GM20000 (cell line): ENCODE results near the gene HOXB1.

Experiments used
- DNase-seq: peaks from one replicate; pipeline ENCODE4 v3.0.0; 2012; ENCODE audit warnings: low spot score
- TF ChIP-seq, protein P1 (sequence below): IDR thresholded peaks from 2 replicates; pipeline ENCODE4 v1.5.1; 2012; ENCODE audit warnings: mild to moderate bottlenecking, control low read depth; ENCODE audit errors: extremely low read depth, missing control alignments

Gene HOXB1

DNA sequence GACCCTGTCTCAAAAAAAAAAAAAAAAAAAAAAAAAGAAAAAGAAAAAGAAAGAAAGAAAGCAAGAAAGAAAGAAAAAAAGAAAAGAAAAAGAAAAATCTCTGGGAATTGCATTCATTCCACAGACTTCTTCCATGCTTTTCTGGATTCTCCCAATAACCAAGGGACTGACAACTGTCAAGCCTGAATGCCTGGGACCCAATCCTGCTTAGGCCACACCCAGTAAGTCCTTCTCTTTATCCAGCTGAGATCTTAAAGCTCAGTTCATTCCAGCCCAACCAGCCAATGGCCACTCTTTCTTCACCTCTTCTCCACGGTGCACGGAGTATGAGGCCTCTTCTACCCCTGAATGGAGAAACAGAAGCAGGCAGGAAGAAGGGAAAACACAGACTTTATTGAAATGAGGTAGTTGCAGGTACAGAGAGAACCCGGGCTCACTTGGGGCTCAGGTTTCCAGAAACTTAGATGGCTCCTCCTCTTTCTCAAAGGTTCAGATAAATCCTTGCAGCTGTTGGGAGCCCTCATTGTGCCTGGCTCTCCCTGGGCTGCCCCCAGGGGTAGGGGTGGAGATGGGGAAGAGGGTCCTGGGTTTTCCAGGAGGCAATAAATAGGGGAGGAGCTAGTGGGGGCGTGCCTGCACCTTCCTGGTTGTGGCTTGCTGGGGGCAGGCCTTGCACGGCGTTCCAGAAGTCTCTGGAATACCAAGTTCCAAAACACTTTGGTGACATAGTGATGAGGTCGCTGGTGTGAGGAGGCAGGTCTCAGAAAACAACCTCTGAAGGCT is 2.5 kb downstream of the HOXB1 start:
- DNase-seq: peak; percentile 43
- TF ChIP-seq, protein P1, sequence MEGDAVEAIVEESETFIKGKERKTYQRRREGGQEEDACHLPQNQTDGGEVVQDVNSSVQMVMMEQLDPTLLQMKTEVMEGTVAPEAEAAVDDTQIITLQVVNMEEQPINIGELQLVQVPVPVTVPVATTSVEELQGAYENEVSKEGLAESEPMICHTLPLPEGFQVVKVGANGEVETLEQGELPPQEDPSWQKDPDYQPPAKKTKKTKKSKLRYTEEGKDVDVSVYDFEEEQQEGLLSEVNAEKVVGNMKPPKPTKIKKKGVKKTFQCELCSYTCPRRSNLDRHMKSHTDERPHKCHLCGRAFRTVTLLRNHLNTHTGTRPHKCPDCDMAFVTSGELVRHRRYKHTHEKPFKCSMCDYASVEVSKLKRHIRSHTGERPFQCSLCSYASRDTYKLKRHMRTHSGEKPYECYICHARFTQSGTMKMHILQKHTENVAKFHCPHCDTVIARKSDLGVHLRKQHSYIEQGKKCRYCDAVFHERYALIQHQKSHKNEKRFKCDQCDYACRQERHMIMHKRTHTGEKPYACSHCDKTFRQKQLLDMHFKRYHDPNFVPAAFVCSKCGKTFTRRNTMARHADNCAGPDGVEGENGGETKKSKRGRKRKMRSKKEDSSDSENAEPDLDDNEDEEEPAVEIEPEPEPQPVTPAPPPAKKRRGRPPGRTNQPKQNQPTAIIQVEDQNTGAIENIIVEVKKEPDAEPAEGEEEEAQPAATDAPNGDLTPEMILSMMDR: no peak

DNA sequence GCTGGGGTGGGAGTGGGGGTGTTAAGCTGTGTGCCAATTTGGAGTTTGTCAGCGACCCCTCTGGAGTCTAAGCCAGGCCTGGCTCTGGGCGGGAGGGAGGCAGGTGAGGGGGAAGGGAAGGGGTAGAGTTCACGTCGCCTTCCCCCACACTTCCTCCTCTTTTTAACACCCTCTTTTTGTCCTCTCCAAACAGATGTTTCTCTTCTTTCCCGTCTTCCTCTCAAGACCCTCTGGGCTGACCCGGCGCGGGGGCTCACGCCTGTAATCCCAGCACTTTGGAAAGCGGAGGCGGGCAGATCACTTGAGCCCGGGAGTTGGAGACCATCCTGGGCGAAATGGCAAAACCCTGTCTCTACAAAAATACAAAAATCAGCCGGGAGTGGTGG is 3.3 kb downstream of the HOXB1 start:
- TF ChIP-seq, protein P1: no peak

DNA sequence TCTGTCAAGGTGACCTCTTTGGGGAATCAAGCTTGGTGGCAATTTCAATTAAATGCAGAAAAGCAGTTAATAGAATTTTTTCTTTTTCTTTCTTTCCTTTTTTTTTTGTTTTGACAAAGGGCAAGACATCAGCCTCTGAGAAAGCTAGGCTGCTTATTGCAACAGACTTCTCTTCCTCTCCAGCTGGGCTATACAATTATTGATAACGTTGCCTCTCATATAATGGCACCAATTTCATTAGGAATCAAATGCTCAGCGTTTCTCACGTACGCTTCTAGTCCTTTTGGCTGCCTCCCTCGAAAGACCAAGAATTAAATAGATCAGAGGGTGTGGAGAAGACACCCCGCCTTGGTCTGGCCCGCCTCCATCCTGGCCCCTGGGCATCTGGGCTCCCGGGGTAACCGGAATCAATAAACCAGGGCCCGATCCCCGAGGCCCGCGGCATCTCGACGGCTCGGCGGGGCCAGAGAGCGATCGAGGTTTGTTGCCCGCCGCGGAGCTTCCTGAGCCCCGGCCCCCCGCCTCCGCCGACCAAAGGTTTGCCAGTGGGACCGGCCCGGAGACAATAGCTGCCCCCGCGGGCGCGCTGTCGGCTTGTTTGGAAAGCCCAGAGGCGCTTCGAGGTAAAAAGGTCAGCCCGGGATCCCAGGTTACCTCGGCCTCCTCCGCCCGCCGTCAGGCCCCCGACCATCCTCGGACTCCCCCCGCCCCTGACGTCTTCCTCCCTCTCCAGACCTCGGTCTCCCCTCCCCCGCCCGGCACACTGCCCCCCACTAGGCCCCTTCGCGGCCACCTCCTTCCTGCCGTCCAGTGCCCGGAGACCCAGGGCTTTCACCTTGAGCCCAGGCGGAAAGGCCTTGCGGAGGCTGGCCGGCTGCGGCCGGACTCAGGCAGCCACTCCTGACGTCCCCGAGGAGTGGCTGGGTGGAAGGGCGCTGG is 3.9 kb downstream of the HOXB1 start:
- DNase-seq: no peak
- TF ChIP-seq, protein P1: no peak

More for the DNA sequence above, 3.3 kb downstream of the HOXB1 start:
- DNase-seq: no peak

DNA sequence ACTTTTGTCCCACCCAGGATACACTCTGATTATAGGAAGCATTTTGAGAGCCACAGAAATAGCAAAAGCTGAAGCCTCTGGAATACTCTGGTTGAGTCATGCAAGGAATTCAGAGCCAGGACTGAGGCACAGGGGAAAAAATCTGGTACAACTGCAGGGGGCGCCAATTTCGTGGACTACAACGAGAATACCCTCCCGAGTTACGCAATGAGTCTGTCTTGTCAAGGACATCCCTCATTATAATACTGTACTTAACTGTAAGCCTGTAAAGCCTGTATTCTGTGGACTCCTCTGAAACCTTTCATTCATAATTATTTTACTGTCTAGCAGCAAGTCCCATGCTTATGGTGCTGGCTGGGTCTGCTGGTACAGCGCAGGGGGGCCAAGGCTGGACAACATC is 7.8 kb downstream of the HOXB1 start:
- TF ChIP-seq, protein P1: no peak
- DNase-seq: no peak

DNA sequence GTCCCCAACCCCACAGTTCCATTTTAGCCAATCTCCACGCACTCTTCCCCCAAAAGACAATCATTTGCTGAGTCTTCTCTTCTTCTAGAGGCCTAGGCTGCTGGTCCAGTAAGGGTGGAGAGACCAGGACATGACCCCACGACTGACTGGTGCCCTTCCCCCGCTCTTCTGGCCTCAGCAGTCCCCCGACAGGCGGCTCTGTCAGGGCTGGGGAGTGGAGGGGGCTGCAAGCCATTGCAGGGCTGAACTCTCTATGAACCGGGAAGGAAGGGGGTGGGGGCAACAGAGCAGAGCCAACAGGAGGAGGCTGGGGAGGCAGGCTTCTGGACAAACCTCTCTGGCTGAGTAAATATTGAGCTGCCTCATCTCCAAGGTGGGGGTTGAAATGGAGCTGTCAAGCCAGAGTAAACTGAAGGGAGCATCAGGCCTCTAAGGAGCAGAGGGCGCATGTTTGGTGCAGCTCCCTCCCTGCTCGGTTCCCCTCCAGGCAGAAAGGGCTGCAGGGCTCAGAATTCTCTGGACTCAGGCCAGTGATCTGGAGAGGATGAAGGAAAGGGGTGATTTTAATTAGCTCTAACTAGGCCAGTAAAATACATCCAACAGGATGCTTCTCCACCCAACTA is 8.7 kb downstream of the HOXB1 start:
- no peak for DNase-seq
- TF ChIP-seq, protein P1: no peak

DNA sequence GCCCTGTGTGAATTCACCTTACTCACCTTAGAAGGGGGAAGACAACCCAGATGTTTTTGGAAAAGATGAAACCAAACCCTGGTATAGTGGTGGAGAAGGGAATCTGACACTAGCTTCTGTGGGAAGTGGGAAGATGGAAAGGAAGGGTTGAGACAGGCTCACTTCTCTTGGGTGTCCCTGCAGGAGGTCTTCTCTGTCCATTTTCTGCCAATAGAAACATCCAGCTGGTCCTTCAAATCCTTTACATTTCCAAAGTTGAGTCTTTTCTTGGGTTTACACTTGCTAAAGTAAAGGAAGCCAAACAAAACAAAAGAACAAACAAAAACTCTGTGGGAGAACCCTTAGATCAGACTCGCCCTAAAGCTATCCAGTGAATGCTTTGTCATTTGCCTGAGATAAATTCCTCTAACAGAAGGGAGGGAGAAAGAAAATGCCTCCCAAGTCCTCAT is 10.2 kb downstream of the HOXB1 start:
- TF ChIP-seq, protein P1: no peak
- DNase-seq: no peak
